H9 (cell line): ENCODE measurements around the gene PCID2. TPM values are rescaled to one million over a fixed set of nuclear protein-coding genes. Genes with fewer than 3 reads are reported as not detected.

Source experiments
- DNase-seq: peaks from one replicate; pipeline ENCODE4 v3.0.0-alpha.2; 2017
- H2AFZ ChIP-seq: one replicate; pipeline ENCODE4 v1.6.1; 2013; ENCODE audit warnings: mild to moderate bottlenecking, low read length, control low read depth, moderate library complexity
- H2AK5ac ChIP-seq: 2 replicates; pipeline ENCODE4 v1.6.1; 2013; ENCODE audit warnings: low read length, control low read depth, mixed read lengths; ENCODE audit not compliant: insufficient read length
- H2BK120ac ChIP-seq: one replicate; pipeline ENCODE4 v1.6.1; 2013; ENCODE audit warnings: low read depth, mild to moderate bottlenecking, low read length, control low read depth, inconsistent platforms; ENCODE audit not compliant: poor library complexity, severe bottlenecking
- H2BK12ac ChIP-seq: 2 replicates; pipeline ENCODE4 v1.6.1; 2013; ENCODE audit warnings: low read length, control low read depth, mixed read lengths, low read depth; ENCODE audit not compliant: insufficient read length
- H2BK15ac ChIP-seq: 2 replicates; pipeline ENCODE4 v1.6.1; 2013; ENCODE audit warnings: low read depth, low read length, control low read depth
- H2BK20ac ChIP-seq: one replicate; pipeline ENCODE4 v1.6.1; 2013; ENCODE audit warnings: low read depth, mild to moderate bottlenecking, low read length, control low read depth, inconsistent platforms; ENCODE audit not compliant: poor library complexity, severe bottlenecking
- H2BK5ac ChIP-seq: 2 replicates; pipeline ENCODE4 v1.6.1; 2013; ENCODE audit warnings: low read length, control low read depth, mixed read lengths; ENCODE audit not compliant: insufficient read length
- H3K14ac ChIP-seq: 2 replicates; pipeline ENCODE4 v1.6.1; 2013; ENCODE audit warnings: low read length, control low read depth; ENCODE audit not compliant: insufficient read depth
- H3K18ac ChIP-seq: 2 replicates; pipeline ENCODE4 v1.6.1; 2013; ENCODE audit warnings: low read depth, mild to moderate bottlenecking, mixed read lengths, low read length, control low read depth; ENCODE audit not compliant: insufficient read length
- H3K23ac ChIP-seq: 2 replicates; pipeline ENCODE4 v1.6.1; 2013; ENCODE audit warnings: low read length, control low read depth, mixed read lengths, low read depth; ENCODE audit not compliant: insufficient read length
- H3K23me2 ChIP-seq: 2 replicates; pipeline ENCODE4 v1.6.1; 2013; ENCODE audit warnings: low read depth, mild to moderate bottlenecking, mixed read lengths, low read length, control low read depth; ENCODE audit not compliant: insufficient read length, poor library complexity, severe bottlenecking
- H3K27ac ChIP-seq: 2 replicates; pipeline ENCODE4 v1.5.1; 2013; ENCODE audit warnings: low read length, control low read depth, mixed read lengths, low read depth; ENCODE audit not compliant: insufficient read length
- H3K27me3 ChIP-seq: 2 replicates; pipeline ENCODE4 v1.6.1; 2013; ENCODE audit warnings: low read length, control low read depth, inconsistent platforms; ENCODE audit not compliant: insufficient read depth
- H3K4ac ChIP-seq: 2 replicates; pipeline ENCODE4 v1.6.1; 2013; ENCODE audit warnings: low read depth, mild to moderate bottlenecking, control low read depth, inconsistent platforms, low read length, moderate library complexity
- H3K4me1 ChIP-seq: 2 replicates; pipeline ENCODE4 v1.6.1; 2013; ENCODE audit warnings: low read length, control low read depth, inconsistent platforms; ENCODE audit not compliant: insufficient read depth
- H3K4me2 ChIP-seq: 2 replicates; pipeline ENCODE4 v1.6.1; 2013; ENCODE audit warnings: low read length, control low read depth, mixed read lengths; ENCODE audit not compliant: insufficient read length, insufficient read depth
- H3K56ac ChIP-seq: 2 replicates; pipeline ENCODE4 v1.6.1; 2013; ENCODE audit warnings: low read depth, mild to moderate bottlenecking, mixed read lengths, low read length, control low read depth; ENCODE audit not compliant: insufficient read length
- H3K79me1 ChIP-seq: 2 replicates; pipeline ENCODE4 v1.6.1; 2013; ENCODE audit warnings: low read depth, mild to moderate bottlenecking, moderate library complexity, low read length, control low read depth, inconsistent platforms; ENCODE audit not compliant: insufficient read depth, poor library complexity, severe bottlenecking
- H3K79me2 ChIP-seq: 2 replicates; pipeline ENCODE4 v1.6.1; 2013; ENCODE audit warnings: low read length, control low read depth, inconsistent platforms; ENCODE audit not compliant: insufficient read depth
- H3K9ac ChIP-seq: 2 replicates; pipeline ENCODE4 v1.6.1; 2013; ENCODE audit warnings: low read length, control low read depth, mixed read lengths; ENCODE audit not compliant: insufficient read length; ENCODE audit errors: extremely low read depth
- H3K9me3 ChIP-seq: one replicate; pipeline ENCODE4 v1.6.1; 2013; ENCODE audit warnings: low read depth, low read length, inconsistent platforms; ENCODE audit not compliant: control insufficient read depth
- H3T11ph ChIP-seq: one replicate; pipeline ENCODE4 v1.6.1; 2013; ENCODE audit warnings: mild to moderate bottlenecking, low read length, control low read depth, inconsistent platforms
- H4K20me1 ChIP-seq: one replicate; pipeline ENCODE4 v1.6.1; 2013; ENCODE audit not compliant: control insufficient read depth, insufficient read length, insufficient read depth
- H4K5ac ChIP-seq: 2 replicates; pipeline ENCODE4 v1.6.1; 2013; ENCODE audit warnings: low read depth, mild to moderate bottlenecking, mixed read lengths, low read length, control low read depth; ENCODE audit not compliant: insufficient read length
- H4K8ac ChIP-seq: replicated peaks from 2 replicates; pipeline ENCODE4 v1.6.1; 2013; ENCODE audit warnings: low read length, control low read depth, mixed read lengths, low read depth; ENCODE audit not compliant: insufficient read length
- H4K91ac ChIP-seq: 2 replicates; pipeline ENCODE4 v1.6.1; 2013; ENCODE audit warnings: low read depth, mild to moderate bottlenecking, moderate library complexity, mixed read lengths, low read length, control low read depth; ENCODE audit not compliant: insufficient read length
- H3K27ac Mint-ChIP-seq, 3 experiments: 2 replicates in 2 of 3; 3 replicates in 1 of 3; pipeline ENCODE4 v1.8.0; 2020 to 2021; ENCODE audit warnings: mixed read lengths in 3 of 3, mild to moderate bottlenecking in 1 of 3, moderate library complexity in 1 of 3
- H3K27me3 Mint-ChIP-seq: 2 replicates; pipeline ENCODE4 v1.8.0; 2021; ENCODE audit warnings: low read depth, mild to moderate bottlenecking, moderate library complexity, mixed read lengths
- H3K36me3 Mint-ChIP-seq, 3 experiments: 2 replicates in 2 of 3; 3 replicates in 1 of 3; pipeline ENCODE4 v1.8.0; 2020 to 2021; ENCODE audit warnings: low read depth in 3 of 3, mixed read lengths in 3 of 3; ENCODE audit not compliant: insufficient read depth in 1 of 3
- H3K4me1 Mint-ChIP-seq, 2 experiments: 2 replicates each; pipeline ENCODE4 v1.8.0; 2020; ENCODE audit warnings: mixed read lengths in 2 of 2
- H3K4me3 Mint-ChIP-seq, 2 experiments: 2 replicates in 1 of 2; 3 replicates in 1 of 2; pipeline ENCODE4 v1.8.0; 2020 to 2021; ENCODE audit warnings: mild to moderate bottlenecking in 2 of 2, mixed read lengths in 2 of 2, moderate library complexity in 1 of 2
- H3K9me3 Mint-ChIP-seq, 2 experiments: 2 replicates in 1 of 2; 3 replicates in 1 of 2; pipeline ENCODE4 v1.8.0; 2020; ENCODE audit warnings: mild to moderate bottlenecking in 2 of 2, mixed read lengths in 2 of 2, moderate library complexity in 1 of 2
- WGBS: extraction: QIAGEN DNeasy Blood & Tissue Kit; methylation state at CpG from one replicate; pipeline ENCODE4 v1.1.7; 2013; ENCODE audit warnings: missing lambda C conversion rate, low lambda C conversion rate, mixed read lengths; ENCODE audit not compliant: insufficient read length; ENCODE audit errors: extremely low coverage; 5-methylcytosine and 5-hydroxymethylcytosine counted together
- total RNA-seq: library from RNA; stranded (reverse); gene quantifications from 2 replicates; pipeline ENCODE4 v1.2.1, GENCODE V29; 2021
- TF ChIP-seq, protein P1 (sequence below): fragments of 200-600 bp; sonication (generic); conservative IDR thresholded peaks from 3 replicates; pipeline ENCODE4 v1.8.0; 2021; ENCODE audit warnings: antibody characterized with exemption, mild to moderate bottlenecking

Gene PCID2
- total RNA-seq, 1 experiment from 2014 or later: 66.0 TPM

GRCh38 chr13:113203507-113204377 lies 4.7 kb downstream of the PCID2 start:
- Histone ChIP-seq H4K20me1 (no peaks in the 10 kb centered on the region), H4K5ac (no peak overlapping the region), H3K14ac (no peak overlapping the region), H3K27ac (no peak overlapping the region), H2BK20ac (no peak overlapping the region), H3K18ac (no peak overlapping the region), H4K8ac (no peak overlapping the region), H3K79me1 (peaks cover 14% of the 10 kb centered on the region), H4K91ac (no peak overlapping the region), H3T11ph (no peak overlapping the region), H2BK12ac (no peak overlapping the region), H3K9ac (no peak overlapping the region), H3K9me3 (no peaks in the 10 kb centered on the region), H3K23ac (no peak overlapping the region), H2BK120ac (no peak overlapping the region), H3K23me2 (peaks cover 6% of the 10 kb centered on the region), H3K4me1 (no peaks in the 10 kb centered on the region), H2BK15ac (no peak overlapping the region), H2AFZ (no peak overlapping the region), H3K27me3 (no peaks in the 10 kb centered on the region), H3K79me2 (peaks cover 47% of the 10 kb centered on the region), H3K4me2 (no peak overlapping the region), H3K4ac (no peak overlapping the region), H2AK5ac (no peak overlapping the region), H3K56ac (no peak overlapping the region), H2BK5ac (no peak overlapping the region)
- no CpG with 5 or more reads among the region's 12 CpGs for WGBS
- no peak overlapping the region for H3K4me3 Mint-ChIP-seq
- peaks cover 13 to 21% of the 10 kb centered on the region in 2 experiments for H3K4me1 Mint-ChIP-seq
- H3K9me3 Mint-ChIP-seq: no peaks in the 10 kb centered on the region
- peaks cover 26 to 38% (median 37%) of the 10 kb centered on the region in 3 experiments for H3K36me3 Mint-ChIP-seq
- no peaks in the 10 kb centered on the region for H3K27me3 Mint-ChIP-seq
- TF ChIP-seq, protein P1, sequence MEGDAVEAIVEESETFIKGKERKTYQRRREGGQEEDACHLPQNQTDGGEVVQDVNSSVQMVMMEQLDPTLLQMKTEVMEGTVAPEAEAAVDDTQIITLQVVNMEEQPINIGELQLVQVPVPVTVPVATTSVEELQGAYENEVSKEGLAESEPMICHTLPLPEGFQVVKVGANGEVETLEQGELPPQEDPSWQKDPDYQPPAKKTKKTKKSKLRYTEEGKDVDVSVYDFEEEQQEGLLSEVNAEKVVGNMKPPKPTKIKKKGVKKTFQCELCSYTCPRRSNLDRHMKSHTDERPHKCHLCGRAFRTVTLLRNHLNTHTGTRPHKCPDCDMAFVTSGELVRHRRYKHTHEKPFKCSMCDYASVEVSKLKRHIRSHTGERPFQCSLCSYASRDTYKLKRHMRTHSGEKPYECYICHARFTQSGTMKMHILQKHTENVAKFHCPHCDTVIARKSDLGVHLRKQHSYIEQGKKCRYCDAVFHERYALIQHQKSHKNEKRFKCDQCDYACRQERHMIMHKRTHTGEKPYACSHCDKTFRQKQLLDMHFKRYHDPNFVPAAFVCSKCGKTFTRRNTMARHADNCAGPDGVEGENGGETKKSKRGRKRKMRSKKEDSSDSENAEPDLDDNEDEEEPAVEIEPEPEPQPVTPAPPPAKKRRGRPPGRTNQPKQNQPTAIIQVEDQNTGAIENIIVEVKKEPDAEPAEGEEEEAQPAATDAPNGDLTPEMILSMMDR: no peak
- H3K27ac Mint-ChIP-seq: peak overlapping the region in 2 of 3 experiments; percentile 56 to 76; a peak in 3 of 7 replicates
- DNase-seq: no peak
